ENCODE results near the gene LRMDA. TPM values are rescaled to one million over a fixed set of nuclear protein-coding genes. Genes with fewer than 3 reads are reported as not detected.

The LRMDA gene
- total and polyA plus RNA-seq, 2 of the 4 experiments (the other 2 are of a cell fraction), result 0.07 TPM; not detected in 1

DNA sequence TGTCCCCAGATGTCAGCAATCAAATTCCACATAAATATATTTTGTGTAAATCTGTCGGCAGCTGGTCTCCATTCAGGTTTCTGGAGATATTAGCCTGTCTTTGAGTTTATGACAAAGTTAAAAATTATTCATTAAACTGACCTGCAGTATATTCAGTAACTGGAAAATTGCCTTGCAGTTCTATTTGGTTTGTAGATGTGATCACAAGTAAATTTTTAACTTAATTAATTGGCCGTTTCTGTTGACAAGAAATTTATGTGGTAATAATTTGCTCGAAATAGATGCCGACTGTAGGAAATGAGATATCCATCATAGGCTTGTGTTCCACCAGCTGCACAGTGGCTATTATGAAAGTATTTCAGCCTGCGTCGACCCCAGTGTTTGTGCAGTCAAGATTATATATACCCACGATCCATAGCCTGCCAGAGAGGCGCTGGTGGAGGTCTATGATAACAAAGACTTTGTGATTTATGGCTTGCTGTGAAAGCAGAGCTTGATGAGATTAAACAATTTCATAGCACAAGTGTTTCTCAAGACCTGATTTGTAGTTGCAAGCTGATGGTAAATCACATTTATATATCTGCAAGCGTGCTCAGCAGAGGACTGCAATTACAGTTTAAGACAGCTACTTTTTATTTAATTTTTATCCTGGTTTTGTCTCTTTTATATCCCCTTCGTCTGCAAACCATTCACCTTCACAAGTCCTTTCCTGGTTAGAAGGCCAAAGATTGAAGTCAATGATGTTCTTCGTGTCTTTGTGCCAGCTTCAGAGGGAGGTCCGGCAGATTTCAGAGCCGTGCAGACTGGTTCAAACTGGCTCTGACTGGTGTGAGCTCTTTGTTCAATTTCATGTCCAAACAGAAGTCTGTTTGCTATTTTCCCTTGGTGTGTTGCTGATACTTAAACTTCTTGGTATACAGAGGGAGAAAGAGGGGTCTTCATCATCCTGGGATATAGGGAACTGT is 850.9 kb downstream of the LRMDA start:
- Histone ChIP-seq H2BK5ac (ENCODE audit: low read depth, low read length, poor library complexity, severe bottlenecking) (peak overlapping the region; percentile 54), H4K8ac (ENCODE audit: low read depth in 2 of 2, low read length in 2 of 2) (peak overlapping the region; percentile 38 to 72), H2AK9ac (replicated peaks; ENCODE audit: low read depth, low read length, poor library complexity) (no peak overlapping the region), H3K9me1 (ENCODE audit: insufficient read depth, low read length) (no peaks in the 10 kb centered on the region), H3K23ac (ENCODE audit: low read depth, low read length) (peak overlapping the region; percentile 64), H3K27me3 (ENCODE audit: control insufficient read depth, insufficient read depth, low read length) (no peaks in the 10 kb centered on the region), H2BK20ac (ENCODE audit: low read depth, low read length) (peak overlapping the region; percentile 54), H3K4me1 (ENCODE audit: control insufficient read depth, insufficient read depth, low read length) (peaks cover 10% of the 10 kb centered on the region), H2BK15ac (ENCODE audit: low read depth, low read length) (peak overlapping the region; percentile 62), H4K20me1 (ENCODE audit: insufficient read depth, low read length) (no peaks in the 10 kb centered on the region), H2AK5ac (ENCODE audit: low read depth, low read length) (0 out of 2 replicates have a peak overlapping the region, but pooled peaks have one; percentile 0), H3K56ac (ENCODE audit: extremely low read depth, insufficient read depth, low read length) (no peak overlapping the region), H3K9ac (ENCODE audit: low read depth, low read length) (peak overlapping the region; percentile 14; the same call in 1 of the 2 replicates), H3K4me3 (ENCODE audit: insufficient read depth, low read depth, low read length) (no peak overlapping the region), H2BK120ac (ENCODE audit: low read depth, low read length) (peak overlapping the region; percentile 71), H3K27ac (ENCODE audit: insufficient read depth, low read length) (peak overlapping the region; percentile 60; the same call in 1 of the 2 replicates), H3K36me3 (ENCODE audit: control insufficient read depth, insufficient read depth, low read length) (no peaks in the 10 kb centered on the region), H4K91ac (ENCODE audit: insufficient read depth, low read depth, low read length) (peak overlapping the region; percentile 73), H3K4ac (ENCODE audit: low read depth, low read length) (peak overlapping the region; percentile 7; the same call in 1 of the 2 replicates), H3K14ac (replicated peaks; ENCODE audit: low read depth, low read length) (peak overlapping the region; percentile 49), H4K5ac (ENCODE audit: low read depth, low read length) (peak overlapping the region; percentile 61), H3K4me2 (ENCODE audit: low read depth, low read length) (peak overlapping the region; percentile 14), H3K9me3 (ENCODE audit: control insufficient read depth, insufficient read depth, low read length) (no peaks in the 10 kb centered on the region), H3K18ac (ENCODE audit: low read depth, low read length) (peak overlapping the region; percentile 99), H3K79me1 (ENCODE audit: low read depth in 1 of 2, low read length in 2 of 2) (no peaks in the 10 kb centered on the region), H2AFZ (replicated peaks; ENCODE audit: low read length, poor library complexity) (no peak overlapping the region)
- POLR2A ChIA-PET (ENCODE audit: unreplicated experiment), result no interaction called here
- ATAC-seq (ENCODE audit: low read depth), result peak; percentile 61
- in situ Hi-C loops (cut with MboI; ENCODE audit: low sequenced_read_pairs) (no loop called here), intact Hi-C loops (cut with micrococcal nuclease) (no loop called here), dilution Hi-C loops (cut with HindIII; ENCODE audit: low sequenced_read_pairs, unreplicated experiment) (no loop called here)
- CTCF ChIA-PET, result no interaction called here
- TF ChIP-seq MXI1 (IDR thresholded peaks at IDR 0.05; ENCODE audit: borderline replicate concordance, low read depth, low read length) (no peak), BHLHE40 (IDR thresholded peaks at IDR 0.05; ENCODE audit: low read depth, low read length) (no peak), RCOR1 (IDR thresholded peaks at IDR 0.05; ENCODE audit: insufficient replicate concordance, low read length) (no peak), MAFK (IDR thresholded peaks at IDR 0.05; ENCODE audit: low read depth, low read length) (no peak), CEBPB (IDR thresholded peaks at IDR 0.05; ENCODE audit: low read depth, low read length) (no peak), POLR2A (IDR thresholded peaks at IDR 0.05; ENCODE audit: low read depth, low read length) (no peak), ELK1 (IDR thresholded peaks at IDR 0.05; ENCODE audit: borderline replicate concordance, low read depth, low read length) (no peak), MAZ (IDR thresholded peaks at IDR 0.05; ENCODE audit: borderline replicate concordance, low read depth, low read length) (no peak)
- BruUV-seq (replicated peaks), result no TSS peak
- DNase-seq, result peak; percentile 69
- no CpG with 5 or more reads among the region's 13 CpGs for WGBS, 2 experiments (ENCODE audit: extremely low coverage in 2 of 2, insufficient read length in 1 of 2)

Data from IMR-90 (cell line).